ENCODE results near the gene PICALM. TPM values are rescaled to one million over a fixed set of nuclear protein-coding genes. Genes with fewer than 3 reads are reported as not detected.
A peak's percentile ranks its signal among the peaks of the same experiment; 100 is the strongest.

The PICALM gene
- total and polyA plus RNA-seq, 9 of the 15 experiments (the other 6 are each of a cell fraction or from before 2014, with no cell fraction given): 41.3 to 990 (median 309) TPM

DNA sequence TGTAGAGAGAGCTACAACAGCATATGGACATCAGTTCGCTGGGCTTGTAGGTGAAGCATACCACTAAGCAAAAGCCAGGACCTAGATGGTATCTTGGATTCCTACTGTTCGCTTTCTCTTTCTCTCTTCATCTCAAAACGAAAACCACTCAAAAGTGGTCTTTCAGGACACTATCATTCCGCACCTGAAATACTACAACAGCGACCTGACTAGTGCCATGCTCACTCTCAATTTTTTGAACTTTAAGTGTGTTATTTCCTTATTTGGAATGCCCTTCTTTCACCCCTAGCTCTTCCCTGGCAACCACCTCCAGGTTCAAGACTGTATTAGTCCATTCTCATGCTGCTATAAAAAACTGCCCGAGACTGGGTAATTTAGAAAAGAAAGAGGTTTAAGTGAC, 154.5 kb downstream of the PICALM start:
- FAIRE-seq (no peak), DNase-seq (ENCODE audit: extremely low read depth in 1 of 4, low spot score in 3 of 4) (no peak), ATAC-seq (no peak)
- peaks cover 6 to 8% of the 10 kb centered on the region in 2 experiments; a peak in 4 of 5 replicates for H3K27me3 ChIP-seq (ENCODE audit: control insufficient read depth in 2 of 2, insufficient read depth in 2 of 2, low read length in 2 of 2)
- no TSS peak for BruUV-seq (replicated peaks)
- ChIA-PET POLR2A (no interaction called here), CTCF (ENCODE audit: low intra/inter-chr PET ratio) (no interaction called here)
- no peaks in the 10 kb centered on the region for H3K9me3 ChIP-seq (replicated peaks; ENCODE audit: control insufficient read depth, insufficient read depth, low read depth, low read length)
- no peaks in the 10 kb centered on the region for H3K36me3 ChIP-seq (ENCODE audit: control insufficient read depth, insufficient read depth, low read length)
- H3K27ac ChIP-seq (ENCODE audit: extremely low read depth, low read depth, low read length): no peak overlapping the region
- no peaks in the 10 kb centered on the region for H3K9me1 ChIP-seq (ENCODE audit: control insufficient read depth, insufficient read depth, low read length)
- in situ Hi-C loops (cut with MboI): no loop called here
- H3K79me2 ChIP-seq (ENCODE audit: control insufficient read depth, insufficient read depth, low read length): no peaks in the 10 kb centered on the region
- H2AFZ ChIP-seq (ENCODE audit: low read depth, low read length): no peak overlapping the region
- H3K4me1 ChIP-seq (replicated peaks in 1 of 2; ENCODE audit: control insufficient read depth in 2 of 2, insufficient read depth in 2 of 2, low read length in 2 of 2): no peaks in the 10 kb centered on the region
- H3K4me2 ChIP-seq (ENCODE audit: insufficient read depth, low read length): no peak overlapping the region
- TF ChIP-seq MEF2A (IDR thresholded peaks at IDR 0.05; ENCODE audit: control insufficient read depth, low read depth, low read length) (no peak), RNF2 (IDR thresholded peaks at IDR 0.05) (peak; percentile 64; the same call in 1 of the 2 replicates), BMI1 (IDR thresholded peaks at IDR 0.05; ENCODE audit: low read length) (peak; percentile 43), TCF3 (CRISPR knock-in tag; IDR thresholded peaks at IDR 0.05) (no peak), CBX8 (IDR thresholded peaks at IDR 0.05; ENCODE audit: borderline replicate concordance, extremely low read depth, low read depth, low read length, poor library complexity, severe bottlenecking) (peak; percentile 84), SP2 (IDR thresholded peaks at IDR 0.05; ENCODE audit: extremely low read depth, low read depth, low read length, poor library complexity, severe bottlenecking) (no peak)
- H3K9ac ChIP-seq (ENCODE audit: insufficient read depth in 1 of 2, low read depth in 2 of 2, low read length in 2 of 2): no peak overlapping the region
- no peaks in the 10 kb centered on the region for H4K20me1 ChIP-seq (replicated peaks; ENCODE audit: control insufficient read depth, insufficient read depth, low read length)
- intact Hi-C loops (cut with micrococcal nuclease): no loop called here
- H3K4me3 ChIP-seq: no peak overlapping the region
- WGBS (ENCODE audit: insufficient coverage, low coverage, missing lambda C conversion rate): under 1% methylated on average over 6 of the region's 6 CpGs

DNA sequence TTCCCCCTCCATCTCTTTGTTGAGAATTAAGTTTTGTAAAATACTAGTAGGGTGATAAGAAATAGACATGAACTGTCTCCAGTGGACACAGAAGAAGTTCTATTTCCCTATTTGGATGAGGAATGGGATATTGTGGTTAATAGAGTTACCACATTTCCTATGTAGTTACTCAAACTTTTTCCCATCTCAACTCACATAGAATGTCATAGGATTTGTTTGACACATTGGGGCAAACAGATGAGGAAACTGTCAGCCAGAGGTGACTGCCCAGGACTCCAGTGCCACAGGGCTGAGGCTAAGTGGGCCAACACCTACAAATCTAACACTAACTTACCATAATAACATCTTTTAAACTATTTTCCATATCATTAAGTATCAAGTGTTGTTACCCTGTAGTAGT, 155.4 kb downstream of the PICALM start:
- Histone ChIP-seq H3K36me3 (ENCODE audit: control insufficient read depth, insufficient read depth, low read length) (no peaks in the 10 kb centered on the region), H3K4me2 (ENCODE audit: insufficient read depth, low read length) (no peak overlapping the region), H3K4me1 (replicated peaks in 1 of 2; ENCODE audit: control insufficient read depth in 2 of 2, insufficient read depth in 2 of 2, low read length in 2 of 2) (no peaks in the 10 kb centered on the region), H3K4me3 (no peak overlapping the region), H4K20me1 (replicated peaks; ENCODE audit: control insufficient read depth, insufficient read depth, low read length) (no peaks in the 10 kb centered on the region), H3K9ac (ENCODE audit: insufficient read depth in 1 of 2, low read depth in 2 of 2, low read length in 2 of 2) (no peak overlapping the region), H3K9me1 (ENCODE audit: control insufficient read depth, insufficient read depth, low read length) (no peaks in the 10 kb centered on the region), H3K9me3 (replicated peaks; ENCODE audit: control insufficient read depth, insufficient read depth, low read depth, low read length) (no peaks in the 10 kb centered on the region), H2AFZ (ENCODE audit: low read depth, low read length) (no peak overlapping the region), H3K27ac (ENCODE audit: extremely low read depth, low read depth, low read length) (no peak overlapping the region), H3K27me3 (ENCODE audit: control insufficient read depth in 2 of 2, insufficient read depth in 2 of 2, low read length in 2 of 2) (peaks cover 6 to 8% of the 10 kb centered on the region in 2 experiments; a peak in 4 of 5 replicates), H3K79me2 (ENCODE audit: control insufficient read depth, insufficient read depth, low read length) (no peaks in the 10 kb centered on the region)
- BruUV-seq (replicated peaks): no TSS peak
- no peak for DNase-seq (ENCODE audit: extremely low read depth in 1 of 4, low spot score in 3 of 4)
- intact Hi-C loops (cut with micrococcal nuclease): no loop called here
- in situ Hi-C loops (cut with MboI): no loop called here
- ATAC-seq: no peak
- POLR2A ChIA-PET: interaction anchor here (0.9 kb wide), 1 partner anchor 8 kb away, joined by 4 read pairs; no protein-coding TSS in a partner anchor
- CTCF ChIA-PET (ENCODE audit: low intra/inter-chr PET ratio): interaction anchor here (0.6 kb wide), 1 partner anchor 1004 kb away, joined by 4 read pairs; no protein-coding TSS in a partner anchor
- FAIRE-seq: no peak
- TF ChIP-seq JUND (IDR thresholded peaks at IDR 0.05; ENCODE audit: borderline replicate concordance, low read depth, low read length): no peak
- TF ChIP-seq JUND (tag; IDR thresholded peaks at IDR 0.05; ENCODE audit: borderline replicate concordance, low read depth, low read length): no peak
- no peak for TF ChIP-seq ILK (tag; IDR thresholded peaks at IDR 0.05; ENCODE audit: borderline replicate concordance, low read depth)
- TF ChIP-seq PRMT5 (CRISPR knock-in tag; IDR thresholded peaks at IDR 0.05): no peak
- TF ChIP-seq, protein P1, sequence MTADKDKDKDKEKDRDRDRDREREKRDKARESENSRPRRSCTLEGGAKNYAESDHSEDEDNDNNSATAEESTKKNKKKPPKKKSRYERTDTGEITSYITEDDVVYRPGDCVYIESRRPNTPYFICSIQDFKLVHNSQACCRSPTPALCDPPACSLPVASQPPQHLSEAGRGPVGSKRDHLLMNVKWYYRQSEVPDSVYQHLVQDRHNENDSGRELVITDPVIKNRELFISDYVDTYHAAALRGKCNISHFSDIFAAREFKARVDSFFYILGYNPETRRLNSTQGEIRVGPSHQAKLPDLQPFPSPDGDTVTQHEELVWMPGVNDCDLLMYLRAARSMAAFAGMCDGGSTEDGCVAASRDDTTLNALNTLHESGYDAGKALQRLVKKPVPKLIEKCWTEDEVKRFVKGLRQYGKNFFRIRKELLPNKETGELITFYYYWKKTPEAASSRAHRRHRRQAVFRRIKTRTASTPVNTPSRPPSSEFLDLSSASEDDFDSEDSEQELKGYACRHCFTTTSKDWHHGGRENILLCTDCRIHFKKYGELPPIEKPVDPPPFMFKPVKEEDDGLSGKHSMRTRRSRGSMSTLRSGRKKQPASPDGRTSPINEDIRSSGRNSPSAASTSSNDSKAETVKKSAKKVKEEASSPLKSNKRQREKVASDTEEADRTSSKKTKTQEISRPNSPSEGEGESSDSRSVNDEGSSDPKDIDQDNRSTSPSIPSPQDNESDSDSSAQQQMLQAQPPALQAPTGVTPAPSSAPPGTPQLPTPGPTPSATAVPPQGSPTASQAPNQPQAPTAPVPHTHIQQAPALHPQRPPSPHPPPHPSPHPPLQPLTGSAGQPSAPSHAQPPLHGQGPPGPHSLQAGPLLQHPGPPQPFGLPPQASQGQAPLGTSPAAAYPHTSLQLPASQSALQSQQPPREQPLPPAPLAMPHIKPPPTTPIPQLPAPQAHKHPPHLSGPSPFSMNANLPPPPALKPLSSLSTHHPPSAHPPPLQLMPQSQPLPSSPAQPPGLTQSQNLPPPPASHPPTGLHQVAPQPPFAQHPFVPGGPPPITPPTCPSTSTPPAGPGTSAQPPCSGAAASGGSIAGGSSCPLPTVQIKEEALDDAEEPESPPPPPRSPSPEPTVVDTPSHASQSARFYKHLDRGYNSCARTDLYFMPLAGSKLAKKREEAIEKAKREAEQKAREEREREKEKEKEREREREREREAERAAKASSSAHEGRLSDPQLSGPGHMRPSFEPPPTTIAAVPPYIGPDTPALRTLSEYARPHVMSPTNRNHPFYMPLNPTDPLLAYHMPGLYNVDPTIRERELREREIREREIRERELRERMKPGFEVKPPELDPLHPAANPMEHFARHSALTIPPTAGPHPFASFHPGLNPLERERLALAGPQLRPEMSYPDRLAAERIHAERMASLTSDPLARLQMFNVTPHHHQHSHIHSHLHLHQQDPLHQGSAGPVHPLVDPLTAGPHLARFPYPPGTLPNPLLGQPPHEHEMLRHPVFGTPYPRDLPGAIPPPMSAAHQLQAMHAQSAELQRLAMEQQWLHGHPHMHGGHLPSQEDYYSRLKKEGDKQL (CRISPR knock-in tag; IDR thresholded peaks at IDR 0.05; ENCODE audit: borderline replicate concordance): no peak
- no peak for TF ChIP-seq GTF2E2 (tag; IDR thresholded peaks at IDR 0.05)

Measured in K562 (cell line).